Lung microvascular endothelial cell (primary cell): ENCODE measurements around the gene CTNNA3. TPM values are rescaled to one million over a fixed set of nuclear protein-coding genes. Genes with fewer than 3 reads are reported as not detected.

ENCODE experiments used
- DNase-seq, 2 donors: peaks; one replicate each; pipeline versions ENCODE4 v3.0.0 to v3.0.0-alpha.2; 2010; ENCODE audit warnings: low read depth in 2 of 2
- total RNA-seq: library from RNA; depleted of rRNA; stranded (reverse); fragments of >200 nt; gene quantifications from 2 replicates; pipeline ENCODE4 v1.2.1, GENCODE V29; 2014

CTNNA3 gene
- total RNA-seq, 1 donor from 2014 or later, result not detected

DNA sequence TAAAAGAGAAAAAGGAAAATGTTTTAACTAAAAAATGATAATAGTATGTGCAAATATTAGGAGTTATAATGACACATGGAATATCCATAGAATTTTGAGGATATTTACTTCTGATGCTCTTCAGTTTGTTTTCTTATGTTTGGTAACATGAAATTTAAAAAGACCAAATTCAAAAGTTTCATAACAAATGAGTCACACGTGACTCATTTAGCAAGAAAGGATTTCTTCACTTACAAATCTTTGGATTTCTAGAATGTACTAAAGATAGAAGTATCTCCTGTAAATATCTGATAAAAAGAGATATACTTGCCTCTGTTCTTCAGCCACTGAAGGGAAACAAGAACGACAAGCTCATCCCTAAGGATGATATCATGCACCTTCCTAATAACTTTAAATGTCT, 1544.6 kb downstream of the CTNNA3 start:
- no peak for DNase-seq

DNA sequence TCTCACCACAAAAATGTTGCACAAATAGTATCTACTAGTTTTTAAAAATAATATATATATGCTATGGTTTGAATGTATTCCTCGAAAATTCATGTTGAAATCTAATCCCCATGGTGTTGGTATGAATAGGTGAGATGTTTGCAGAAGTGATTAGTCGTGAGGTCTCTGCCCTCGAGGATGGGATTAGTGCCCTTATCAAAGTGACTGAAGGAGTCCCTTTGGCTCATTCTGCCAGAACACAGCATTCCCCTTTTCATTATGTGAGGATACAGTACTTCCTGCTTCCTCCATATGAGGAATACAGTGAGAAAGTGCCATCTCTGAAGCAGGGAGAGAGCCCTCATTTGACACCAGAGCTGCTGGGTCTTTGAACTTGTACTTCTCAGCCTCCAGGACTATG, 1547.7 kb downstream of the CTNNA3 start:
- DNase-seq, result no peak

DNA sequence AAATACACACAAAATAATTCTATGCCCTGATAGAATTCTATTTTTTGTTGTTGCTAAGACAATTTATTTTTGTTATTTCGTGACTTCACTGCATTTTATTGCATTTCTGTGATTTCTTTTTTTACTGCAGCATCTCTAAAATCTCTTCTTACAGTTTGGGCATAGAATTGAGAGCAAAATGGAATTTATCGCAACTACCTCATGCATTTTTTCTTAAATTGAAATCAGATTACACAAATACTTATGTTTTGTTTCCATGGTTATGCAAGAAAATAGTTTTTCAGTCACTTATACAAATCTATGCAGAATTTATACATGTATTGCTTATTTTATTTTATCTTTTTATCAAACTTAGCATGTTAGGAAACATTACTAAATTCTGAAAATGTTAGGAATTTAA, 1552.0 kb downstream of the CTNNA3 start:
- DNase-seq, result no peak

DNA sequence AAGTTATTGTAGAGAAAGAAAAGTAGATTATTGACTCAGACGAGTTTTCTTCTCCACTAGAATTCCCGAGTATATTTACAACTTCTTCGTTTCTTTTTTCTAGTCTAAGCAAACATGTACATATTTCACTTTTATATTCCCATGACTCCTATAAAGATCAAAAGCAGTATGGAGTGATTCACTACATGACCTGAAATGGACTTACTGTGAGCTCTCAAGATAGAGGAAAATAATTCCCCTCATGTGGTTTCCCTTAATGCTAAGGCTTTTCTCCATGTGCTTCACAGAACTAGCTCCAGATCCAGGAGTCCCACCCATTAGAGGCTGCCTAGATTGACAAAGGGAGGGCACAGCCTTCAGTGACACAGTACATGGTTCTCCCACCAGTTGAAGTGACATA, 1593.2 kb downstream of the CTNNA3 start:
- no peak for DNase-seq

DNA sequence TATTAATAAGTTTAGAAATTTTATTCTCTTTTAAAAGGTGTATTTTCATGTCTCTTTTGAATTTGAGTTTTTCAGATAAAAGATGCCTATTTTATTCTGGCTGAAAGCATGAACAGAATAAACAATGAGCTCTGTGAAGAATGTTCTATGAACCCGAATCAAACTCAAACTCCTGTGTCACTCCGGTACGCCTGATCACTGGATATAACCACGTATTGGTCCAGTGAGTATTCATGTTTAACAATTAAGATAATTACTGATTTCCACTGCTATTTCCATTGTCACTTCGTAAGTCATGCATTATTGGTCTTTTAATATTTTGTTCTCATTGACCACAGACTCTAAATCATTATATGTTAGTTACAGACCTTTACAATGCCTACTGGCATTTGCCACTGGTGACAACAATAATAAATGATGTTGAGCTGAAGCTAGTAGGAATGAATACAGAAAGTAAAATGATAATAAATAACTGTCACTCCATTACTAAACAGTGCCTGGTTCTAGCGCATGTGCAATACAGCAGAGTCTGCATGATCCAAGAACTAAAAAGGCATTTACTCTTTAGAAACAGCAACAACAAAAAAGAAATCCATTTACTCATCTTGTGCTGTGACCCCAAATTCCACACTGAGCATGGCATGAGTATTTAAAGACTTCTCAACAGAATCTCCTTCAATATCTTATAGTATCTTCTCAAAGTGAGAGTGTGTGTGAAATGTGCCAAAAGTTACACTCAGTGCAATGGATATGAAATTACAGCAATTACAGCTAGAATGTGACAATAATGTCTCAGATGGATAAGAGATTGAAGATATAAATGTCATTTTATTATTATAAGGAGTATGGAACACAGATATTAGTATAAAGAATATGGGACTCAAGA, 1597.2 kb downstream of the CTNNA3 start:
- DNase-seq, result no peak

DNA sequence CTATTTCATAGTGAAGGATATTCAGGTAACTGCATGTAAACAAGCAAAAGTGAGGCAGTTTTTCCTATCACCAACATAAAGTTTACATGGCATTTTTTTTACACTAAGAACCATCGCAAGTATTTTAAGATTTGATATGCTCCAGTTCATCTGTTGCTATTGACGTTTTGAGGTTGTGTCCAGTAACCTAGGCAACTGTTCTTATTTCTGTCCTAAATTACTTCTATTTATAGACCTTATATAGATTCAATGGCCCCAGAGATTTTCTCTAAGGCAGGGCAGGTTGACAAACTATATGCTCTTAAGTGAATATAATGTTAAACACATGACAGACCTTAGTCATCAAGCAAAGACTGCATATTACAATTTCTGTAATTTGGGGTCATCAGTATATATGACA, 1600.4 kb downstream of the CTNNA3 start:
- no peak for DNase-seq

DNA sequence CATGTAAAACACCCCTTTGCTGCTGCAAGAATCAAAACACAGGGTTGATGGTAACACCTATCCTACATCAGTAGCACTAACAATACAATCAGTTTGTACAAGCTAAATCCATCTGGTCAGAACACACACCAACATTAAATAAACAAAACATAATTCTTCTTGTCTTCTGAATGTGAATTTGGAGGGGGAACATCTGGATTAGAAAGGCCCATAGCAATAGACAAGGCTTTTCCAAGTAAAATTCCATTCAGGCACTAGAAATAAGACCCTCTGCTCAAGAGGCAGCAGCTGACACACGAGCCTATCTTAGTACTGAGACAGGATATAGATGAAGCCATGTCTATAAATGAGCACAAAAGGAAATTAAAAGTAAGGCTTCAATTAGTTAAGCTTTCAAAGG, 1610.1 kb downstream of the CTNNA3 start:
- DNase-seq, result no peak

DNA sequence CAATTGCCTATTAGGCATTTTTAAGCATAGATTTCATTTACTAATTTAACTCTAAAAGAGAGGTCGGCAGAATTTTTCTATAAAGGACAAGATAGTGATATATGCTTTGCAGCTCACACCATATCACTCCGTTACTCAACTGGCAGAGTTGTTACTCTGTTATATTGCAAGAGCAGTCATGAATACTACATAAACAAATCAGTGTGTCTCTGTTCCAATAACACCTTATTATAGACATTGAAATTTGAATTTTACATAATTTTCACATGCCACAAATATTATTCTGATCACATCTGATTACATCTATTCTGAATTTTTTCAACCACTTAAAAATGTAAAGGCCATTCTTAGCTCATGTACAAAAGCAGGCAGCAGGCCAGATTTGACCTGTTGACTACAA, 1624.1 kb downstream of the CTNNA3 start:
- DNase-seq, result no peak

DNA sequence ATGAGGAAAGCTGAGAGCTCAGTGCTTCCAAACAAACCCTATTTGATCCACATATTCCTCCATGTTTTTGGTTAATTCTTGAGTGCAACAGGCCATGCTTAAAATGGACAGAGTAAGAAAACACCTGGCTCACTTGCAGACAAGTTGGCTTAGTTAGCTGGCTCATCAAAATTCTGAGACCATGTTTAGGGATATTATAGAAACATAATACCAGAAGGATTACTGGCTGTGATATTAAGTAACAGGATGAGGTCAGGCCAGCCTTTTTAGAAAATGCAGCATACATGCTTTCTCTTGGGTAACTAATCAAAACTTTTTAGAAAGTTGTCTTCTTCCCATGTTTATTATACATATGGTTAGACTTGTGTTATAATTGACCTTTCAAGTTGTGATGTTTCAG, 1637.4 kb downstream of the CTNNA3 start:
- DNase-seq, result no peak

DNA sequence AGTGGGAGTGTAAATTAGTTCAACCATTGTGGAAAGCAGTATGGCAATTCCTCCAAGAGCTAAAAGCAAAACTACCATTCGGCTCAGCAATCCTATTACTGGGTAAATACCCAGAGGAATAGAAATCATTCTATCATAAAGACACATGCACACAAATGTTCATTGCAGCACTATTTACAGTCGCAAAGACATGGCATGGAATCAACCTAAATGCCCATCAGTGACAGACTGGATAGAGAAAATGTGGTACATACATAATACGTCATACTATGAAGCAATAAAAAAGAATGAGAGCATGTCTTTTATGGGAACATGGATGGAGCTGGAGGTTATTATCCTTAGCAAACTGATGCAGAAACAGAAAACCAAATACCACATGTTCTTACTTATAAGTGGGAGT, 1646.7 kb downstream of the CTNNA3 start:
- no peak for DNase-seq

DNA sequence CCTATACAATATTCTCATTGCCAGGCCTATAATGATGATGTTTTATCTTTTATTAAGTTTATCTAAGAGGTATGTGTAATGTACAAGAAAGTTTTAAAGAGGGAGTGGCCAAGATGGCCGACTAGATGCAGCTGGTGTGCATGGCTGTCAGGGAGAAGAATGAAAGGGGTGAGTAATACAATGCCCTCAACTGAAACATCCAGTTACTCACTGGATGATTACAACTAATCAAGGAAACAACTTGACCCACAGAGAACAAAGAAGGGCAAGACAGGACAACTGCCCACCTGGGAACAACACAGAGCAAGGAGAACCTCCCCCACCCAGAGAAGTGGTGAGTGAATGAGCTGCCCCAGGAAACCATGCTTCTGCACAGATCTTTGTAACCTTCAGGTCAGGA, 1650.1 kb downstream of the CTNNA3 start:
- DNase-seq, result no peak

DNA sequence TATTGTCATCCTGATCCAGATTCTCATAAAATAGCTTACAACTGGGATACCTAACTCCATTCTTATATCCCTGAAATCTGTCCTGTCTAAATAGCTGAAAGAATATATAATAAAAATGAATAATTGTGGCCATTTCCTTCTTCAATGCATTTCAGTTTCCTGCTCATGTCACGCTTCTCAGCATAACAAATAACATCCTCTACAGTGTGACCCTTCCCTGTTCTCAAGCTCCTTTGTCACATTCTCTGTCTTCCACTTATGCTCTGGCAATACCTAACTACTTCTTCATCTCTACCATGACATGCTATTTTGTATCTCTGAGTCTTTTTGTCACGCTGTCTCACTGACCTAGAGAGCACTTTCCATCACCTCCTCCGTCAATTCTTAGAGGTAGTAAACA, 1654.2 kb downstream of the CTNNA3 start:
- DNase-seq, result no peak

DNA sequence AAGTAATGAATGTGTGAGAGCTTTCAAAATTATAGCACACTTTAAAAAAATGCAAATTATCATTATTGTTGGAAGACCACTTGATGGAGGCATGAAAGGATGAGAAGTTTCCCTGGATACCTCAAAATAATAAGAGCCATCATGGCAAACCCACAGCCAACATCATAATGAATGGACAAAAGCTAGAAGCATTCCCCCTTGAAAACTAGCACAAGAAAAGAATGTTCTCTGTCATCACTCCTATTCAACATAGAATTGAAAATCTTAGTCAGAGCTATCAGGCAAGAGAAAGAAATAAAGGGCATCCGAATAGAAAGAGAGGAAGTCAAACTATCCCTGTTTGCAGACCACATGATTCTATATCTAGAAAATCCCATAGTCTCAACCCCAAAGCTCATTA, 1657.4 kb downstream of the CTNNA3 start:
- DNase-seq, result no peak

DNA sequence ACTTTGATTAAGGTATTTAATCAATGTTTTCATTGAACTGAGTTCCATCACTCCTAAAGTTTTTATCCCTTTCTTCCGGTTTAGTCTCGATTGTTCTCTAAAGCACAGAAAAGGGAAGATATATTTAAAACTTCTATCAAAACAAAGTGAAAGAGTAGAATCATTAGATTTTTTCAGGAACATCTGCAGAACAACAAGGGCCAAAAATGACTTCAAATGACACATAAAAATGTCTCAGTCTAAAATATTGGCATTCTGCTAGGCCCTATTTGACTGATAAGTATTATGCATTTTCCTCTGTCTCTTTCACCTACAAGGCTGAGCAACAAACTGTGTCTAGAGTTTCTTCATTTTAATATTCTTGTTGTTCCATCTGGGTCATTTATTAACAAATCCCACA, 1669.7 kb downstream of the CTNNA3 start:
- DNase-seq, result no peak

DNA sequence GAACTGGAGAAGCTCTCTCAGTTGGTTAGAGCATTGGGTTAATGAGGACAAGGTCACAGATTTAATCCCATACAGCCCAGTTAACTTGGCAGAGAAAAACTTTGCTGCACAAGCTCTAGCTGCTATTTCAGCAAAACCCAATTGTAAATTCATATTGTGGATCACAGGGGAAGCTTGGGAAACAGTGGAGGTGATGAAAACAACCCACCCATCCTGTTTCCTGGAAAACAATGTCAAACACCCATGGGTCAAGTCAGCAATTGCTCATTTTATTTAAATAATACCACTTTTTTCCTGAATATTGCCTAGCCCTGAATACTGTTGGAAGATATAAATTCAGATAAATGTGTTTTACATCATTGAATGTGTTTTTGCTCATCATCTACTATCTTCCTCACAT, 1670.8 kb downstream of the CTNNA3 start:
- DNase-seq, result peak in 1 of 2 donors; percentile 3

DNA sequence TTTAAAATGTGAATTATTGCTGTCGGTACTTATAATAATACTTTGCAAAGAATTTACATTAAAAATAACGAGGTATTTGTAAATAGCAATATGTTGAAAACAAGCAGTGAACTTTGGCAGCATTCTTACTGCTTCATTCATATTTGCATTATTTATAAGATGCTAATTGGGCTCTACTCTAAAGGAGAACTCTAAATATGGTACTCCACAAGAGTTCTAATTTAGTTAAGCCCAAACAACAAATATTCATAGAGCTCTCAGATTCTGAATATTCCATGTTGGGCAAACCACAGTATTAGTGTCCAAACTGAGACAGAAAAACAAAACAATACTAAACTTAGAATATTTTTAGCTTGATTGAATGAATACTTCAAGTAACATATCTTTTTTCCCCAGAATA, 1674.6 kb downstream of the CTNNA3 start:
- DNase-seq, result no peak

DNA sequence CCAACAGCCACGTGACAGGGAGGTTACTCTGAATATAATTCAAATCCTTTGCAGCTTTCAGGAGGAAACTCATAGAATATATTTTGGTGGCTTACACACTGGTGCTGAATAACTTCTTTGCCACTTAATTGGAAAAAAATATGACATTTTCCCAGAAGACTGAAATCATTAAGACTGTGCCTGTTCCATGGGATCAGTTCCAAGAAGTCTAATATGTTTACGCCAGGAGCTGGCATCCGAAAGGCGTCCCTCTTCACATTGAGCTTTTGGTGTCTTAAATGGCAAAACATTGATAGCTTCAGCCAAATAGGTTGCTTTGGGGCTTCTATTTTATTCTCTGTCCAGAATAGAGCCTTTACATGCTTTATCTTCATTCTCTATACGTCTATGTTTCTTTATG, 1687.8 kb downstream of the CTNNA3 start:
- DNase-seq, result no peak

DNA sequence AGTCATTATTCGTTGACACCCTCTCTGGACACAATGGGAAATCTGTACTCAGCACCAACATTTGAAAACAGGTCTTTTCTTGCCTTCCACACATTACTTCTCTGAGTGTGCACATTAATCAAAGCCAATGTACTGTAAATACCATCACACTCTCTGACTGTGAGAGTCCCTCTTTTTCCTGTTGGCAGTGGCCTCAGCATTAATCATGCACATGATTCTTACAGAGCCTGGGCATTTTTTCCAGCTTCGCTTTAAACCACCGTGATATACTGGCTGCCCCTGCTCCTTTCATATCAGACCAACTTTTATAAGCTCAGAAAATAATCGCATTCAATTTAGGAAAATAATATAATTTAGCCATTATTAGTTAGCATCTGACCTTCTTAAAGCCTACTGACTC, 1689.6 kb downstream of the CTNNA3 start:
- no peak for DNase-seq

DNA sequence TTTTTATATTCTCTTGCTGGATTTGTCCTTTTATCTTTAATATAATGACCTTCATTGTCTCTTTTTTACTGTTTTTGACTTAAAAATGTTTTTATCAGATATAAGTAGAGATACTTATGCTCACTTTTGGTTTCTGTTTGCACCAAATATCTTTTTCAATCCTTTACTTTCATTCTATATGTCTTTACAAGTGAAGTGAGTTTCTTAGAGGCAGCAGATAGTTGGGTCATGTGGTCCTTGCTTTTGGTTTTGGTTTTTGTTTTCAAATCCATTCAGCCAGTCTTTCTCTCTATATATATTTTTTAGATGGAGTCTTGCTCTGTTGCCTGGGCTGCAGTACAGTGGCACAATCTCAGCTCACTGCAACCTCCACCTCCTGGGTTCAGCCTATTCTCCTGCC, 1702.5 kb downstream of the CTNNA3 start:
- DNase-seq, result no peak

DNA sequence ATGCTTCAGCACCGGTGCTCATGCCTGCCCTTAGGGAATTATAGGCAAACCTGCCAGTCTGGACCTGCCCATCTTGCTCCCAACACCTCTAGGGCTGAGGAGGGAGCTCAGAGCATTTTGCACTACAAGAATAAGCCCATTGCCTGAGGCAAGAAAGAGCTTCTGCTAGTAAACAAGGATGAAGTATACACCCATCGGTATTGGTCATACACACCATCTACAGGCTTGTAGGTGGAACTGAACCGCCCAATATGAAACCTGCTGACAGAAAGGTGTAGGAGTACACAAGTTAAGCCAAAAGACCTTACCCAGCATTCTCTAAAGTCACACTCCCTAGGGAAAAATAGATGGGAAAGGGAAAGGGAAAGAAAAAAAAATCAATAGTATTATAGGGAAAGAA, 1727.1 kb downstream of the CTNNA3 start:
- no peak for DNase-seq

DNA sequence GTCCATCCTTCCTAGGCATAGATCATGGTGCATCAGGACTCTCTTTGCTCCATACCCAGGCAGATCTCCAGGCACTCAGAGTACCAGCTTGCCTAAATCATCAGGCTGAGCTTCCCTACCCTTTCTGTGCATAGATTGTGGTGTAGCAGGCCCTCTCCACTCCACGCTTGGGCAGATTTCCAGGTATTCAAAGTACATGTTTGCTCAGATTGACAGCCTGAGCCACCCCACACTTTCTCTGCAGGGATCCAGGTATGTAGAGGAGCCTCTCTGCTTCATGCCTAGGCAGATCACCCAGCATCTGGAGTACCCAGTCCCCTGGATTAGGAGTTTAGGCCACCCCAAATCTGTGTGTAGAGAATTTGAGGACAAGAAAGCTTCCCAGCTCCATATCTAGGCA, 1727.6 kb downstream of the CTNNA3 start:
- no peak for DNase-seq

DNA sequence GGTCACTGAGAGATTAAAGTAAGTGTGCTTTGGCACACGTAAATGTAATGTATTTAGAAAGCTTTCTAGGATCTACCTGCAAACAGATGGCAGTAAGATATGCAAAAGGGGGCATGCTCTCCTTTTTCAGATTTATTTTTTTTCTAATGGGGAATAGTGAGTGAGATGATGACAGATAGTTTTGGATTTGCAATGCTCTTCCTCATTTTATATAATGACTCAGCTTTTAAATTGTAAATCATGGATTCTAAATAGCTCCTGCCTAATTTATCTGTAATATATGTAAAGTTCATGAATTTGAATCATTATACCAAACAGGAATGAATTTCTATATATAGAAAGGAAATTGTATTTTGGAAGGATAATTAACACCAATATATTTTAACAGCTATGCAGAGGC, 1731.8 kb downstream of the CTNNA3 start:
- no peak for DNase-seq

DNA sequence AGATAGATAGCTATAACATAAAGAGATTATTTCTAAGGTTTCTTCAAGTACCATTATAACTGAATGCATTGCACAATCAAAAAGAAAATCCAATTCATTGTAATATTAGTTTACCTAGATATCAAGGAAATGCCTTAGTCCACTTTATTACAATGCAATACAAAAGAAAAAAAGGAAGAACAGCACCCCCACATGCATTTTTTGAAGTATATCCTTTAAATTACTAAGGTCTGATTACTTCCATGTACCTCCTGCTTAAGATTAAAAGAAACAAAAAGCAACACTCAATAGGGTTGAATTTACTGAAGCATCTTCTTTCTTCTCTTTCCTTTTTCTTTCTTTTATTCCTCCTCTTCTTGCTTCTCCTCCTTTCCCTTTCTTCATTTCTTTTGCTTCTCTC, 1743.9 kb downstream of the CTNNA3 start:
- no peak for DNase-seq

DNA sequence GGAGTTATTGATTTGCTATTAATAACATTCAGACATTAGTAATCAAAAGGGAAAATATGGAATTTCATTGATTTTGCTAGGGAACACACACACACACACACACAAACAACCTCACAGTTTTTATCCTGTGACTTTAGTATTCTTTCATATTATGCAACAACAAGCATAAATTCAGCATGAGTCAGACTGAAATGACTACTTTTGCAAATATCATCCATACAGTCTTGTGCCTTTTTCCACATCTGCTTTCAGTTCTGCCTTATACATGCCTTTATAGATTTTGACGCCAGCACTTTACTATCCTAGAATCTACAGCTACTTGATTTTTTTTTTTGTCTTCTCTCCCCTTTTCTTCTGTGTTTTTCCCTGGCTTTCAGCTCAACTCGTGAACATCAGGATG, 1745.9 kb downstream of the CTNNA3 start:
- DNase-seq, result no peak
